Measurements from ENCODE around the gene PTPRM.

- TF ChIP-seq, protein P1, sequence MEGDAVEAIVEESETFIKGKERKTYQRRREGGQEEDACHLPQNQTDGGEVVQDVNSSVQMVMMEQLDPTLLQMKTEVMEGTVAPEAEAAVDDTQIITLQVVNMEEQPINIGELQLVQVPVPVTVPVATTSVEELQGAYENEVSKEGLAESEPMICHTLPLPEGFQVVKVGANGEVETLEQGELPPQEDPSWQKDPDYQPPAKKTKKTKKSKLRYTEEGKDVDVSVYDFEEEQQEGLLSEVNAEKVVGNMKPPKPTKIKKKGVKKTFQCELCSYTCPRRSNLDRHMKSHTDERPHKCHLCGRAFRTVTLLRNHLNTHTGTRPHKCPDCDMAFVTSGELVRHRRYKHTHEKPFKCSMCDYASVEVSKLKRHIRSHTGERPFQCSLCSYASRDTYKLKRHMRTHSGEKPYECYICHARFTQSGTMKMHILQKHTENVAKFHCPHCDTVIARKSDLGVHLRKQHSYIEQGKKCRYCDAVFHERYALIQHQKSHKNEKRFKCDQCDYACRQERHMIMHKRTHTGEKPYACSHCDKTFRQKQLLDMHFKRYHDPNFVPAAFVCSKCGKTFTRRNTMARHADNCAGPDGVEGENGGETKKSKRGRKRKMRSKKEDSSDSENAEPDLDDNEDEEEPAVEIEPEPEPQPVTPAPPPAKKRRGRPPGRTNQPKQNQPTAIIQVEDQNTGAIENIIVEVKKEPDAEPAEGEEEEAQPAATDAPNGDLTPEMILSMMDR (IDR thresholded peaks at IDR 0.05), result no peak
- TF ChIP-seq POLR2A (IDR thresholded peaks at IDR 0.05) (no peak), EP300 (IDR thresholded peaks at IDR 0.05) (no peak)
Measured at GRCh38 chr18:7958897-7959146, 391.7 kb downstream of the PTPRM start.

All from ovary (tissue), 3 donors.